Fibroblast of gingiva (primary cell): ENCODE measurements around the gene ZNF653.
"Not testable (repeated sequence)": the region's sequence is repeated elsewhere in the genome, so short reads cannot be mapped to it uniquely, and the experiment has no call there.

Experiments
- DNase-seq: peaks from one replicate; pipeline ENCODE4 v3.0.0-alpha.2; 2011; ENCODE audit warnings: low read depth

ZNF653 gene

DNA sequence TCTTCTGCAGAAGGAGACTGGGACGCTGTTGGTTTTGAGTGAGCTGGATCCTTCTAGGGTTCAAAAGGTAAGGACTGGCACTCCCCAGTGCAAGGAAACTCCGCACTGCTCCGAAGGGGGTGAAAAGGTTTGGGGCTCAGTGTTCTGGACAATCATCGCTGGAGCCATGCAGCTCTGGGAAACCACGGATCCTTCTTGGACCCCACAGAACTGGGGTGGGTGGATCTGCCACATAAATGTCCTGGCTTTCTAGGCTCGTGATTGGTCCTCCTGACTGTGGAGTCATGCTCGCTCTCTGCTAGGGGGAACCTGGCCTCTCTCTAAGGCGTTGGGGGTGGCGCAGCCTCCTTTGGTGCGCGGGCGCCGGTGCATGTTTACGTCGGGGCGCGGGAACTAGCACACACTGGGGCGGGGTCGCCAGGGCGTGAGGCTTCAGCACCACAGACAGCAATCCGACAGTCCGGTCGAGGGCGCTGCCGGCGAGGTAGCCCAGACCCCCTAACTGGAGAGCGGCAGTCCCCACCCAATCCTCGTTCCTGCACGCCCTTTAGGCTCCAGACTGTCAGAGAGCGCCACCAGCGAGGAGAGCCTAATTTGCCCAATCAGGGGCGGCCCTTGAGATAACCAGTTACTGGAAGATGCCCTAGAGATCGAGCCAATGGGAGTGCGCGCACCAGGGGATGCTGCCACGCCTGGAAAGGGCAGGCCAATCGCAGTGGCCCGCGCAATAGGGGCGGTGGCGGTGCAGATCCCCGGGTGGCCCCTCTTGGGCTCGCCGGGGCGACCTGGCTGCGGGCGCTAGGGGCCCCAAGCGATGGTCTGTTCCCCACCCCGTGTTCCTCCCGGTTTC is 23.9 kb downstream of the ZNF653 start:
- peak; percentile 80 for DNase-seq

- no peak for DNase-seq
Observed at GRCh38 chr19:11480715-11481533, 24.7 kb downstream of the ZNF653 start, which contains the start of gene ELAVL3. TSS of gene ELAVL3 (minus strand) at chr19:11481046. CDS start at chr19:11480608, 438 bp downstream.

GRCh38 chr19:11479898-11480714 is 25.5 kb downstream of the ZNF653 start:
- no peak for DNase-seq

GRCh38 chr19:11479090-11479897 is 26.3 kb downstream of the ZNF653 start:
- no peak for DNase-seq

GRCh38 chr19:11478167-11479089 is 27.2 kb downstream of the ZNF653 start:
- DNase-seq, result no peak

GRCh38 chr19:11475861-11476260 is 29.8 kb downstream of the ZNF653 start:
- no peak for DNase-seq

DNA sequence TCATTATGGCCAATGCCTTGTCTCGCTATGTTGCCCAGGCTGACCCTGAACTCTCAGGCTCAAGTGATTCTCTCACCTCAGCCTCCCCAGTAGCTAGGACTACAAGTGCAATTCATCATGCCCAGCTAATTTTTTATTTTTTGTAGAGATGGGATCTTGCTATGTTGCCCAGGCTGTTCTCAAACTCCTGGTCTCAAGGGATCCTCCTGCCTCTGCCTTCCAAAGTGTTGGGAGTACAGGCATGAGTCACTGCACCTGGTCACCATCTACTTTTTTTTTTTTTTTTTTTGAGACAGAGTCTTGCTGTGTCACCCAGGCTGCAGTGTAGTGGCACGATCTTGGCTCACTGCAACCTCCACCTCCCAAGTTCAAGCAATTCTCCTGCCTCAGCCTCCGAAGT is 30.3 kb downstream of the ZNF653 start:
- not testable (repeated sequence) for DNase-seq

- no peak for DNase-seq
Observed at GRCh38 chr19:11473725-11474124, 31.9 kb downstream of the ZNF653 start.

DNA sequence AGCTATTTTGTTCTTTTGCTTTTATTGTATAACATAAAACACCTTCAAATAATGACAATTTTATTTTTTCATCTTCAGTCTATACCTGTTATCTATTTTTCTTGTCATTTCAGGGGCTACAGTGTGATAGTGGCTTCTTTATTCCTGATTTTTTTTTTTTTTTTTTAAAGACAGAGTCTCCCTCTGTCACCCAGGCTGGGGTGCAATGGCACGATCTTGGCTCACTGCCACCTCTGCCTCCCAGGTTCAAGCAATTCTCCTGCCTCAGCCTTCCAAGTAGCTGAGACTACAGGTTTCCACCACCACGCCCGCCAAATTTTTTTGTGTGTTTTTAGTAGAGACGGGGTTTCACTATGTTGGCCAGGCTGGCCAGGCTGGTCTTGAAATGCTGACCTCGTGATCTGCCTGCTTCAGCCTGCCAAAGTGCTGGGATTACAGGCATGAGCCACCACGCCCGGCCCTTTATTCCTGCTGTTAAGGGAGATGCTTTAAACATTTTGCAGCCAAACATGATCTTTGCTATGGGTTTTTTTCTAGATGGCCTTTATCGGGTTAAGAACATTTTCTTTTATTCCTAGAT is 37.3 kb downstream of the ZNF653 start:
- not testable (repeated sequence) for DNase-seq

DNA sequence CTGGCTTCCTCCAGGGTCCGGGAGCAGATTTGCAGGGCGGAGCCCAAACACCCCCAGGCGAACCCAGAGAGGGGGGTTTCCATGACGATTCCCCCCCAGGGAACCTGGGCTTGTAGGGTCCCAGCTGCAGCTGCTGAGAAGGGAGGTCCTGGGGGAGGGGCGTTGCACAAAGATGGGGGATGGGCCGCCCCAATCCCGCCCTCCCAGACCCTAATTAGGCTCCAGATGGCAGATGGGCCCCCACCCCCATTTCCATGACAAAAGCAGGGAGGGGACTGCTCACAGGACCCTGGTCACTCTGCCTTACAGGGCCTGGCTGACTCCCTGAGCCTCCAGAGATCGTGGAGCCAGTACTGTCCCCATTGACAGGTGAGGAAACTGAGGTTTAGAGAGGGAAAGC is 40.0 kb downstream of the ZNF653 start:
- no peak for DNase-seq

DNA sequence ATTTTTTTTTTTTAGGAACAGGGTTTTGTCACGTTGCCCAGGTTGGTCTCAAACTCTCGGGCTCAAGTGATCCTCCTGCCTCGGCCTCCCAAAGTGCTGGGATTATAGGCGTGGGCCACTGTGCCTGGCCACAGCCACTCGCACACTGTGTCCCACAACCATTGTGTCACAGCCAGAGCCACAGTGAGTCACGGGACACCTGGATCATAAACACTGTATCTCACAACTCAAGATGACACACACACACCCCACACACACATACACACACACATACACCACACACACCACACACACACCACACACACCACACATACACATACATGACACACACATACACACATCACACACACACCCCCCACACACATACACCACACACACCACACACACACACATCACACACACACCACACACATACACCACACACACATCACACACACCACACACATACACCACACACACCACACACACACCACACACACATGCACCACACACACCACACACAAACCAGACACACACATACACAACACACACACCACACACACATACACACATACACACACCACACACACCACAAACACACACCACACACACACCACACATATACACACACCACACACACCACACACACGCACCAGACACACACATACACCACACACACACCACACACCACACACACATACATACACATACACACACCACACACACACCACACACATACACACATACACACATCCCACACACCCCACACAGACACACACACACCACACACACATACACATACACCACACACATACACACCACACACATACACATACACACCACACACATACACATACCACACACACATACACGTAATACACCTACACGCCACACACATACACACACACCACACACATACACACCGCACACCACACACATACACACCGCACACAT is 41.0 kb downstream of the ZNF653 start:
- no peak for DNase-seq

- no peak for DNase-seq
Observed at GRCh38 chr19:11463391-11463790, 42.2 kb downstream of the ZNF653 start.

GRCh38 chr19:11461453-11461852 is 44.2 kb downstream of the ZNF653 start:
- no peak for DNase-seq

- no peak for DNase-seq
Observed at GRCh38 chr19:11460207-11460606, 45.4 kb downstream of the ZNF653 start.

- not testable (repeated sequence) for DNase-seq
Observed at GRCh38 chr19:11458912-11459311, 46.7 kb downstream of the ZNF653 start.

DNA sequence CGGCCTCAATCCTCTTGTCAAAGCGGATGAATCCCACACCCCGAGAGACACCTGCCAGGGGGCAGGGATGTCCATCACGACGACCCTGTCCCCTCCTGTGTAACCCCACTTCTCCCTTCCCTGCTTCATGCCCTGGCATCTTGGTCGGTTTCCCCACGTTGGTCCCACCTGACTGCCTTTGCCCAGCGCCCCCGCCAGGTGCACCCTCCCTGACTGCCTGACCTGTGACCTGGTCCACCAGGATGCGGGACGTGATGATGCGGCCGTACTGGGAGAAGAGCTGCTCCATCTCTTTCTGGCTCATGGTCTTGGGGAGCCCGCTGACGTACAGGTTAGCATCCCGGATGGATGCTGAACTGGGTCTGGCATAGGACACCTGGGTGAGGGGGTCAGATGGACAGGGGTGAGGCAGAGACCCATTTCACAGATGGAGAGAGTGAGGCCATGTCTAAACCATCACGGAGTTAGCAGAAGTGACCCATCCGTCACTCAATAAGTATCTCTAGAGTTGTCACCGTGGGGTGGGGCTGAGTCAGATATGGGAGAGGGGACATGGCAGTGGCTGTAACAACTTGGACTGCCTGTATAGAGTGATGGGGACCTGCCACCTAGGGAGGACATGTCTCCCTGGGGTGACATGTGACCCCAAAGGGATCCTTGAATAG is 47.3 kb downstream of the ZNF653 start:
- no peak for DNase-seq

- no peak for DNase-seq
Observed at GRCh38 chr19:11457831-11458230, 47.8 kb downstream of the ZNF653 start.

DNA sequence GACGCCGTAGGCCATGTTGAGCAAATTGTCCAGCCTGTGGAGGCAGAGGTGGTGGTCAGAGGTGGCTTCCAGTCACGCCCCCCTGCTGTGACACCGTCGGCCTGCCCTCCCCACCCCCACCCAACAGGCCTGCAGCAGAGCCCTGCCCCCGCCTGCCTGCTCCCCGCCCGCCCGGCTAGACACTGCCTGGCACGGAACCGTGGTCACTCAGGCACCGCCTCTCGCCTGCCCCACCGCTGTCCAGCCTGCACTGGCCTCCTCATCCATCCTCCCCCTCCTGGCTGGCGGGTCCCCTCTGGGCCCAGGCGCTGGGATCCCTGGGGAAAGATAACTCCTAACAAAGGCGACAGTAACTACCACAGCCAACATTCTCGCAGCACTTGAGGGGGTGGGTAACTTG is 48.5 kb downstream of the ZNF653 start:
- DNase-seq, result no peak
